ENCODE results near the gene SLC9B2. TPM values are rescaled to one million over a fixed set of nuclear protein-coding genes. Genes with fewer than 3 reads are reported as not detected.
"Not testable (repeated sequence)": the region's sequence is repeated elsewhere in the genome, so short reads cannot be mapped to it uniquely, and the experiment has no call there.

Gene SLC9B2
- total RNA-seq, 2 donors from 2014 or later = 8.7 to 40.6 TPM

- ATAC-seq (ENCODE audit: insufficient number of reproducible peaks, low FRiP score, low read depth) (no peak), DNase-seq (ENCODE audit: low spot score) (no peak)
- Histone ChIP-seq H3K36me3 (no peaks in the 10 kb centered on the region), H3K27me3 (replicated peaks; ENCODE audit: insufficient read depth) (no peaks in the 10 kb centered on the region), H3K4me1 (ENCODE audit: control insufficient read depth in 1 of 2, low read depth in 2 of 2) (peaks cover 12 to 15% of the 10 kb centered on the region in 2 donors), H3K27ac (peak overlapping the region; percentile 49 to 50), H3K9me3 (no peaks in the 10 kb centered on the region), H3K4me3 (no peak overlapping the region)
- no peak for TF ChIP-seq CTCF (IDR thresholded peaks at IDR 0.05)
Observed at GRCh38 chr4:103011378-103012025, 65.1 kb downstream of the SLC9B2 start.

GRCh38 chr4:103010804-103011203 is 65.8 kb downstream of the SLC9B2 start:
- Histone ChIP-seq H3K4me3 (no peak overlapping the region), H3K27me3 (replicated peaks; ENCODE audit: insufficient read depth) (no peaks in the 10 kb centered on the region), H3K36me3 (no peaks in the 10 kb centered on the region), H3K9me3 (no peaks in the 10 kb centered on the region), H3K27ac (peak overlapping the region in 1 of 2 donors; percentile 49), H3K4me1 (ENCODE audit: control insufficient read depth in 1 of 2, low read depth in 2 of 2) (peaks cover 12 to 15% of the 10 kb centered on the region in 2 donors)
- TF ChIP-seq CTCF (IDR thresholded peaks at IDR 0.05) = no peak
- DNase-seq (ENCODE audit: low spot score) (no peak), ATAC-seq (ENCODE audit: insufficient number of reproducible peaks, low FRiP score, low read depth) (no peak)

GRCh38 chr4:103008875-103009729 is 67.5 kb downstream of the SLC9B2 start:
- H3K4me1 ChIP-seq (ENCODE audit: control insufficient read depth in 1 of 2, low read depth in 2 of 2) = peaks cover 12 to 15% of the 10 kb centered on the region in 2 donors
- H3K4me3 ChIP-seq = no peak overlapping the region
- H3K36me3 ChIP-seq = no peaks in the 10 kb centered on the region
- ATAC-seq (ENCODE audit: insufficient number of reproducible peaks, low FRiP score, low read depth) = peak; percentile 72
- peak; percentile 47 for TF ChIP-seq CTCF (IDR thresholded peaks at IDR 0.05)
- H3K27ac ChIP-seq = no peak overlapping the region
- no peaks in the 10 kb centered on the region for H3K27me3 ChIP-seq (replicated peaks; ENCODE audit: insufficient read depth)
- no peaks in the 10 kb centered on the region for H3K9me3 ChIP-seq
- DNase-seq (ENCODE audit: low spot score) = no peak

GRCh38 chr4:103002551-103002950 is 74.0 kb downstream of the SLC9B2 start:
- Histone ChIP-seq H3K4me1 (ENCODE audit: control insufficient read depth in 1 of 2, low read depth in 2 of 2) (no peaks in the 10 kb centered on the region), H3K9me3 (no peaks in the 10 kb centered on the region), H3K36me3 (no peaks in the 10 kb centered on the region), H3K27ac (no peak overlapping the region), H3K27me3 (replicated peaks; ENCODE audit: insufficient read depth) (no peaks in the 10 kb centered on the region), H3K4me3 (no peak overlapping the region)
- no peak for TF ChIP-seq CTCF (IDR thresholded peaks at IDR 0.05)
- no peak for ATAC-seq (ENCODE audit: insufficient number of reproducible peaks, low FRiP score, low read depth)
- DNase-seq (ENCODE audit: low spot score) = no peak

- Histone ChIP-seq H3K4me1 (ENCODE audit: control insufficient read depth in 1 of 2, low read depth in 2 of 2) (no peaks in the 10 kb centered on the region), H3K9me3 (no peaks in the 10 kb centered on the region), H3K36me3 (no peaks in the 10 kb centered on the region), H3K4me3 (no peak overlapping the region), H3K27me3 (replicated peaks; ENCODE audit: insufficient read depth) (no peaks in the 10 kb centered on the region), H3K27ac (no peak overlapping the region)
- no peak for TF ChIP-seq CTCF (IDR thresholded peaks at IDR 0.05)
- no peak for ATAC-seq (ENCODE audit: insufficient number of reproducible peaks, low FRiP score, low read depth)
- DNase-seq (ENCODE audit: low spot score) = no peak
Observed at GRCh38 chr4:102994803-102995202, 81.8 kb downstream of the SLC9B2 start.

- DNase-seq (ENCODE audit: low spot score); H3K27ac ChIP-seq; H3K36me3 ChIP-seq; H3K4me3 ChIP-seq; ATAC-seq (ENCODE audit: insufficient number of reproducible peaks, low FRiP score, low read depth); H3K9me3 ChIP-seq; H3K4me1 ChIP-seq (ENCODE audit: control insufficient read depth in 1 of 2, low read depth in 2 of 2); H3K27me3 ChIP-seq (replicated peaks; ENCODE audit: insufficient read depth): not testable (repeated sequence)
Observed at GRCh38 chr4:102993985-102994384, 82.6 kb downstream of the SLC9B2 start.

All from thoracic aorta (tissue), 2 donors.